OCI-M1 (cell line): ENCODE measurements around the gene FIGNL2.

ENCODE experiments used
- DNase-seq: peaks from one replicate; lab custom pipeline; 2025; lab: John Stamatoyannopoulos, UW

FIGNL2 gene

DNA sequence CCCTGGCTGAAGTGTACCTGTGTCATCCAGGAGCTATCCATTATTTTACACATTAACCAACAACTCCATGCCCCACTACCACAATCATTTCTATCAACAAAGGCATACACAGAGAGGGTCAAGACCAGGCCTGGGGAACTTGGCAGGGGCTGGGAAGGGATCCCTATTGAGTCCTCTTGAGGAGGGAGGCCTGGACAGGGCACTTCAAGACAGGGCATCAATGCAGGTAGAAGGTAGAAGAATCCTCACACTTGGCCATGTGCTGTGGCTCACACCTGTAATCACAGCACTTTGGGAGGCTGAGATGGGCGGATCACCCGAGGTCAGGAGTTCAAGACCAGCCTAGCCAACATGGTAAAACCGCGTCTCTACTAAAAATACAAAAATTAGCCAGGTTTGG lies 26.0 kb upstream of the FIGNL2 start:
- no peak for DNase-seq

GRCh38 chr12:51874000-51874399 lies 25.5 kb upstream of the FIGNL2 start:
- DNase-seq: peak; percentile 25

DNA sequence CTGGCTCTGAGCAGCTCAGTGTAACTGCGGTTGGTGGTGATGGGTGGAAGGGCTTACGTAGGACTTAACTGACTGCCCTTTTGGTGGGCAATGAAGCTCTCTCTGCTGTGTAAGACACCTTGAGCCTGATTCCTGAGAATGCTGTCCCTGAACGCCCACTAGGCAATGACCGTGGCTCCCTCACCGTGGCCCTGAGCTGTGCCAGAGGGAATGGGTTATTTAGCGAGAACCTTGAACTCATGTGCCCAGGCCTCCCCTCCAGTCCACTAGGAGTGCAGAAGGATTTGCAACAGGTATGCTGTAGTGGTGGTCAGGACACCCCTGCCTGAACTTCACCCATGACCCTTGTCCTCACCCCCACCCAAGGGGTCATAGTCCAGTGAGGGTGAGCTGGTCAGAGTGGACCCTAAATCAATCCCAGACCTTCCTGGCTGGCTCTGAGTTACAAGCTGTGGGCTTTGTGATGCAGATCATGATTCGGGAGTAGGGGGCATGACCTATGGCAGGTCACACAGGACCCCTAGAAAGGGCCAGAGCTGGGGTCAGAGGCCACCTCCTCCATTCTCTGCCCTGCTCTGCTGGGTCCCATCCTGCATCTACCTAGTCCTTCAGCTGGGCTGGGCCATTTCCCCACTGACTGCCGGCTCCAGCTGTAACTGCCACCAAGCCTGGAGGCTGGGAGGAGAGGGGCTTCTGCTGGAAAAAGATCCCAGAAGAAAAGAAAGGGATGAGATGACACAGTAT lies 24.9 kb upstream of the FIGNL2 start:
- DNase-seq: no peak

DNA sequence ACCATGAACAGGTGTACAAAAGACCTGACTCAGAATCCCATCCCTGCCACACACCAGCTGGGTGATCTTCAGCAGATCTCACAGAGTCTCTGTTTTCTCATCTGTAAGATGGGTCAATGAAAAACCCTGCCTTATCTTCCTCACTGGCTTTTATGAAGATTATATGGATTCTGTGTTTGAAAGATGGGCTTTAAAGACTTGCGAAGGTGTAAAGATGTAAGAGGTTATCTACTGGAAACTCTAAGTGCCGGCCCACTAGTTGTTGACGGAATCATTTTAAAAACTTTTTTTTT lies 24.1 kb upstream of the FIGNL2 start:
- DNase-seq: no peak

GRCh38 chr12:51871918-51872688 lies 23.6 kb upstream of the FIGNL2 start:
- no peak for DNase-seq

DNA sequence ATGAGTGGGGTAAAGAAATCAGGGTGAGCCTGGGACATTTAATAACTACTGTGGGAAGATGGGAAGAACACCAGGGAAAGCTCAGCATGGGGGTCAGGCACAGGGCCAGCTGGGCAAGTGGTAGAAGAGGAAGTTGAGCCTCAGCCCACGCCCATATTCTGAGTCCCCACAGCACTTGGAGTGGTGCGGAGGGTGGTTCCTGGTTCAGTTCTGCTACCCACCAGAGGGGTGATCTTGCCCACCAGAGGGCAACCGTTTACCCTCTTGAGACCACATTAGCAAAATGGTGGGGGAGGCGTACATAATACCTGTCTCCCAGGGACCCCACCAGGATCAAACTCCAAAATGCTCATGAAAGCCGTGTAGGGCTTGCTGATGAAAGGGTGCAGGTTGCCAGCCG lies 22.6 kb upstream of the FIGNL2 start:
- peak; percentile 70 for DNase-seq

DNA sequence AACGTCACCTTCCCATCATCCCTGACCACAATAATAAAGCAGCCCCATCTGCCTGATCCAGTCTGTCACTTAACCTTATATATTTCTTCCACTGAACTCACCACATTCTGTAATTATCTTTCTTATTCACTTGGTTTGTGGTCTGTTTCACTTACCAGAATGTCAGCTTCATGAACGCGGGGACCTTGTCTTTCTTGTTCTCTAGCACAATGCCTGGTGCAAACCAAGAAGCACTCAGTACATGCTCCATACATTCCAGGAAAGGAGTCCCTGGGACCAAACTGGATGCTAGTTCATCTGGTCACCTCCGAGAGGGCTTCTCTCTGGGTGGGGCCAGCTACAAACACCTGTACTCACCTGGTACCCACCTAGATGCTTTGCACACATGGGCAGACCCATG lies 22.0 kb upstream of the FIGNL2 start:
- DNase-seq: peak; percentile 72

GRCh38 chr12:51869931-51870330 lies 21.4 kb upstream of the FIGNL2 start:
- no peak for DNase-seq

DNA sequence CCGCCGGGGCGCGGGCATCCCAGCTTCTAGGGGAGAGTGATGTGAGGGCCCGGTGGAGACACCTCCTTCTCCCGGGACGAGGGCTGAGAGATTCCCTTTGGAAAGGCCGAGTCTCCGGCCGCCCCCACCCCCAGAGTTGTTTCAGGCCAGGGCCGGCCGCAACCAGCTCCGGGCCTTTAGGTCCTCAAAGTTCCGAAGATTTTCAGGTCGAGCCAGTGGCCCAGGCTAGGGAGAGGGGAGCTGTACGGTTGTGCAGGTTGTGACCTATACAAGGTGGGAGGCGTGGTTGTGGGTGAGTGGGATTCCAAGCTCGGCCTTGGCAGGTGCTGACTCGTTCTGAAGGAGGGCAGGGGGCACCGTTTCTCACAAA lies 21.0 kb upstream of the FIGNL2 start:
- no peak for DNase-seq

GRCh38 chr12:51868821-51869495 lies 20.4 kb upstream of the FIGNL2 start:
- DNase-seq: no peak

- no peak for DNase-seq
Measured at GRCh38 chr12:51867796-51868428, 19.4 kb upstream of the FIGNL2 start.

GRCh38 chr12:51867371-51867770 lies 18.9 kb upstream of the FIGNL2 start:
- DNase-seq: no peak

- no peak for DNase-seq
Measured at GRCh38 chr12:51866762-51867161, 18.2 kb upstream of the FIGNL2 start.

DNA sequence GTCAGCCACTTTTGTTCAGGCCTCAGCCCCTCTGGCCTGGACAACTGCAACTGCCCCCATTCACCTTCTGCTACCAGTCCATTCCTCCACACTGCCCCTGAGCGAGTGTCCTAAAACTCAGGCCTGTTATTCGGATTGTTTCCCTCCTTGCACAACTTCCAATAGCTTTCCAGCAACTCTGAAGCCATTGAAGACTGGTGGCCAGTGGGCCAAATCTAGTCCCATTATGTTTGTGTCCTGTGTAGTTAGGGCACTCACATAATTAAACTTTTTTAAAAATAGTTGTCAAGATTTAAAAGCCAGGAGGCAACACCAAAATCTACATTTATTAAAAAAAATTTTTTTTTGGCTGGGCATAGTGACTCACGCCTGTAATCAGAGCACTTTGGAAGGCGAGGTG lies 17.8 kb upstream of the FIGNL2 start:
- DNase-seq: no peak

DNA sequence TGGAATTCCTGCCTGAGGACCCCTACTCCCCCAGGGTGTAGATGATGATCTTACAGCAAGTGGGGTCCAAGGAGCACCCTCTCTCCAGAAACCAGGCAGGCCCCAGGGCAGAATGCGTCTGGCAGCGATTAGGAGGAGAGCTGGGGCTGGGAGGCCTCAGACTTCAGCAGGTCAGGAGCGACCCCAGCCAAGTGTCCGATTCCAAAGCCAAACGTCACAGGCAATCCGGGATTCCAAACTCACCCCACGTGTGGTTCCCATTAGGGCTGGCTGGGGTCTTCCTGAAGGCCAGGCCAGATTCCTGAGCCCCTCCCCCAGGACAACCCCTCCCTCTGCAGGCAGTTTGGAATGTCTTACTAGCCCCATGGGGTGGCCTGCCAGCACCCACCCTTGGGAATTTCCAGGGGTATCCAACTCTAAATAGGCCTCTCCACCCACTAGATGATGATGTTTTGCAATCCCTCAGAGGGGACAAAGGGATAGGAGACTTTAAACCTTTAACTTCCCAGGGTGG lies 17.3 kb upstream of the FIGNL2 start:
- DNase-seq: no peak

DNA sequence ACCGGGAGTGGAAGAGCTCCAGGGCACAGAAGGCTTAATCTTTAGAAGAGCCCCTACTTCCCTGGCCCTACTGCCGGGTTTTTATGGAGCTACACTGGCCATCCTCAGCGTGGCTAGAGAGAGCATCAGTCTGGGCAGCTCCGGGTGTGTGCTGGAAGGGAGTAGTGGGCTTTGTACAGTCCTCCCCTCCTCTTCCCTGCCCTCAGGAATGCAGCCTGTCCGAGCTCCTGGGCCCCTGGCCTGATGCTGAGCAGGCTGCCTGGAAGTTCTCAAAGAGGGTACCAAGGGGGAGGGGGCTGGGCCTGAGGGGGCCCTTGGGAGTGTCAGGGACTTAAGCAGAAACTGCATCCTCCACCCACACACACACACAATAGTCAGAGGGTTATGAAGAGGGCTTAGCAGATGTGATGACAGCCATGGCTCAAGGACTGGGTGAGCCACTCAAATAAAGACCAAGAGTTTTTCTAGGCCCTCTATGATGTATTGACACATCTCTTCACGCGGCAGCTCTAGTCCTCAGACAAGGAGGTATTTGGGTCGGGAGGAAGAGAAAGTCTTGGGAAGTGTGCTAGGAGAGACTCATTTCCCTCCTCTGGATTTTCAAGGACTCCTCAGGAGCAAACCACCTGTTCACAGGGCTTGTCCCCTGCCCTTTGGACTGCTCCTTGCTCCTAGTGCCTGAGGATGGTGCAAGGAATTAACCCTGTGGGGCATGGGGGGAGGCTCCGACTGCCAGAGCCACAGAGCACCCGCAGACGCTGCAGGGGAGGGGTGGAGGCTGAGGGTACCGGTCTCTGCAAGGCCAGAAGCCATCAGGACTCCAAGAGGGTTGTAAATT lies 16.5 kb upstream of the FIGNL2 start:
- no peak for DNase-seq

DNA sequence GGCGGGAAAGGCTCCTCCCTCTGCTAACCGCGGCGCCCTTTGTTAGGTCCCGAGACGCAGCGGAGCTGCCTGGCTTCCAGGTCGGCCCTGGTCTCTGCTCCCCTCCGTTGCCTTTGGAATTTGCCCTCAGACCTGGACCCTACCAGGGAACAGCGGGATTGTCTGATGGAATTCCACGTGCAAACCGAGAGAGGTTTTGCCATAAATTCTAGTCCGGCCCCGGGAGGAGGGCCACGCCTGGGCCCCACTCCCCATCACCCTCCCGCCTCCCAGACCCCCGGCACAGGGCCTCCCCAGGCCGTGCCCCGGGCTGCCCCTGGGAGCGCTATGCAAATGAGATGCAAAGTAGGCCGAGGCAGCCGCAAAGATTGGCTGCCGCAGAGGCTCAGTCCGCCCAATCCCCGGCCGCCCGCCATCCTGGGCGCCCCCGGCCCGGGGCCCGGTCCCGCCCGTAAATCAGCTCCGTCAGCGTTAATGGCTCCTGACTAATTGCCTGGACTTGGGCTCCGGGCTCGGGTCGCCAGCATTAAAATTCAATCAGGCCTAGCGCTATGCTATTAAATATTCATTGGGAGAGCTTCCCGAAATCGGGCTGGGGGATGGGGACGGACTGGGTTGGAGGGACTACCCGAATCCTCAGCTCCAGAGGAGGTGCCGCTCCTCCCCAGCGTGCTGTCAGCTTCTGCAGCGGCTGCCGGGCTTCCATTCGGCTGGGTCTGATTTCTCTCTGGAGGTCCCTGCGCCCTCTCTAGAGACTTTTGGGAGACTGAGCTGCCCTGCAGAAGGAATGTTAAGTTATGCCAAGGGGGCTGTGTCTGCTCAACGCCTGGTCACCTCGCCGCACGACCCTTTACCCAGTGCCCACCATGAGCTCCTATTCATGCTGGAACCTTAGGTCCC lies 15.7 kb upstream of the FIGNL2 start:
- DNase-seq: no peak

DNA sequence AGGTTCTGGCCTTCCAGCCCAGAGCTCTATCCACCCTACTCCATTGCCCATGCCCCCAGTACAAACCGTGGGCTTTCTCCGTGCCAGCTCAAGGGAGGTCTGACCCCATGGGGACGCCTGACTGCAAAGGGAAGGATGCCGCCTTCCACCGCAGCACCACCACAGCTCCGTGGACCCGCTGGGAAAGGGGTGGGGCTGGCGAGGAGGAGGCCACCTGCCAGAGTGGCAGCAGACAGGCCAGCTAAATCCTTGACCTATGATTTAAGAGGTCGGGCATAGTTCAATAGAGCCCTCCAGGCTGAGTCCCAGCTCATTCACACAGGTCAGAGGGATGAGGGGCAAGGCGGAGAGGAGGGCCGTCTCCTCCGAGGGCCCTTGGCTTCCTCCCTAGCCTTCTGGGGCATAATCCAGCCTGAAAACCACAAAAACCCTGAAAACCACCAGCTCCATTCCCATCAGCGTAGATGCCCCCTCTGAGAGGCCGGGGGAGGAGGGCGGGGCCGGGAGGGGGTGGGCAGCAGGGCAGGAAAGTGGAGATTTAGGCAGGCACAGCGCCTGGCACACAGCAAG lies 14.9 kb upstream of the FIGNL2 start:
- DNase-seq: no peak

DNA sequence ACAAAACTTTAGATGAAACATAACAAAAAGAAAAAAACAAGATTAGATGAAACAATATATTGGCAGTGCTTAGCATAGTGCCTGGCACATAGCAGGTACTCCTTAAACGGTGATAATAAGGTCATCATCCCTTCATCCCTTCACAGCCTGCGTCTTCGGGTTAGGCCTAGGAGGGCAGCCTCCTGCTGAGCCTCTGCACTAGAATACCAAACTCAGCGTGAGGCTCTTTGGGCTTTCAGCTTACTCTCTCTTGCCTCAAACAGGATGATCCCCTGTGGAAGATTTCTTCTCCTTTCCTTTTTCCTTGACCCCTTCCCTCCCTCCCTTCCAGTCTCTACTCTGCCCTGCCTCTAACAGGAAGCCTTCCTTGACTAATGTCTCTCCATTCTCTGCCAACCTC lies 14.4 kb upstream of the FIGNL2 start:
- DNase-seq: no peak

- DNase-seq: no peak
Measured at GRCh38 chr12:51860986-51861385, 12.5 kb upstream of the FIGNL2 start.
